MCF 10A (cell line): ENCODE measurements around the gene MARK4. TPM values are rescaled to one million over a fixed set of nuclear protein-coding genes. Genes with fewer than 3 reads are reported as not detected.
"Not testable (repeated sequence)": the region's sequence is repeated elsewhere in the genome, so short reads cannot be mapped to it uniquely, and the experiment has no call there.

Experiments
- BruUV-seq: library from RNA; stranded (reverse); fragments of 400-500 nt; replicated peaks from 2 replicates; lab custom pipeline; 2021; lab: Mats Ljungman, UMichigan
- CTCF ChIA-PET: fragments of 300-600 bp; sonication (Branson Sonifier 250); formaldehyde crosslinking; extraction: SDS; loops from one replicate; lab custom pipeline; 2021; ENCODE audit warnings: antibody characterized with exemption, inconsistent platforms; lab: Yijun Ruan, JAX
- POLR2A ChIA-PET: fragments of 300-600, 350-650 bp; sonication (Branson Sonifier 250); formaldehyde crosslinking; extraction: SDS; loops from one replicate; lab custom pipeline; 2020; ENCODE audit warnings: antibody characterized with exemption, inconsistent platforms; lab: Yijun Ruan, JAX
- DNase-seq: peaks from one replicate; pipeline ENCODE4 v3.0.0-alpha.2; 2018; ENCODE audit not compliant: unreplicated experiment
- H3K27ac Mint-ChIP-seq: one replicate; pipeline ENCODE4 v1.8.0; 2022; ENCODE audit warnings: mild to moderate bottlenecking, low read depth, mixed read lengths; ENCODE audit not compliant: unreplicated experiment
- H3K27me3 Mint-ChIP-seq: one replicate; pipeline ENCODE4 v1.8.0; 2022; ENCODE audit warnings: mixed read lengths; ENCODE audit not compliant: insufficient read depth, unreplicated experiment
- H3K36me3 Mint-ChIP-seq: one replicate; pipeline ENCODE4 v1.8.0; 2022; ENCODE audit warnings: mild to moderate bottlenecking, moderate library complexity, mixed read lengths; ENCODE audit not compliant: insufficient read depth, unreplicated experiment
- H3K4me1 Mint-ChIP-seq: one replicate; pipeline ENCODE4 v1.8.0; 2022; ENCODE audit warnings: mixed read lengths; ENCODE audit not compliant: insufficient read depth, unreplicated experiment
- H3K4me3 Mint-ChIP-seq: one replicate; pipeline ENCODE4 v1.8.0; 2022; ENCODE audit warnings: mild to moderate bottlenecking, moderate library complexity, mixed read lengths; ENCODE audit not compliant: unreplicated experiment
- H3K9me3 Mint-ChIP-seq: one replicate; pipeline ENCODE4 v1.8.0; 2022; ENCODE audit warnings: mixed read lengths; ENCODE audit not compliant: unreplicated experiment
- intact Hi-C: fragments of 100-400 bp; cut with micrococcal nuclease; formaldehyde crosslinking; loops from 2 replicates; pipeline ENCODE4 v1.14.1; 2022
- total RNA-seq: library from RNA; stranded (reverse); gene quantifications from 2 replicates; pipeline ENCODE4 v1.2.3, GENCODE V29; 2022
- TF ChIP-seq, protein P1 (sequence below): fragments of 200-600 bp; IDR thresholded peaks from one replicate; pipeline ENCODE4 v1.8.0; 2022; ENCODE audit warnings: antibody characterized with exemption, mild to moderate bottlenecking; ENCODE audit not compliant: unreplicated experiment

The MARK4 gene
- total RNA-seq, 1 experiment from 2014 or later, result 22.4 TPM

DNA sequence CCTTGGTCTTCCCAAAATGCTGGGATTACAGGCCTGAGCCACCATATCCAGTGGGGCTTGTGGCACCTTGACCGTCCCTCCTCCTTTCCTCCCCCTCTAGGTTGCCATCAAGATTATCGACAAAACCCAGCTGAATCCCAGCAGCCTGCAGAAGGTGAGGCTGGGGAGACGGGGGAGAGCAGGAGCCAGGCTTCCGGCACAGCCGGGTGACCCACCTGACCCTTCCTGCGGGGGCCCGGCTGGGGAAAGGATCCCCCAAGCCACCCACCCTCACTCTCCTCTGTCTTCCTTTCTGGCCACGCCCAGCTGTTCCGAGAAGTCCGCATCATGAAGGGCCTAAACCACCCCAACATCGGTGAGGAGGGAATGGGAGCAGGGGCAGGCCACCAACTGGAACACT lies 11.9 kb downstream of the MARK4 start:
- Mint-ChIP-seq H3K27ac (no peak overlapping the region), H3K27me3 (no peaks in the 10 kb centered on the region), H3K9me3 (no peaks in the 10 kb centered on the region), H3K36me3 (peaks cover 9% of the 10 kb centered on the region), H3K4me3 (no peak overlapping the region), H3K4me1 (no peaks in the 10 kb centered on the region)
- DNase-seq, result no peak
- TF ChIP-seq, protein P1, sequence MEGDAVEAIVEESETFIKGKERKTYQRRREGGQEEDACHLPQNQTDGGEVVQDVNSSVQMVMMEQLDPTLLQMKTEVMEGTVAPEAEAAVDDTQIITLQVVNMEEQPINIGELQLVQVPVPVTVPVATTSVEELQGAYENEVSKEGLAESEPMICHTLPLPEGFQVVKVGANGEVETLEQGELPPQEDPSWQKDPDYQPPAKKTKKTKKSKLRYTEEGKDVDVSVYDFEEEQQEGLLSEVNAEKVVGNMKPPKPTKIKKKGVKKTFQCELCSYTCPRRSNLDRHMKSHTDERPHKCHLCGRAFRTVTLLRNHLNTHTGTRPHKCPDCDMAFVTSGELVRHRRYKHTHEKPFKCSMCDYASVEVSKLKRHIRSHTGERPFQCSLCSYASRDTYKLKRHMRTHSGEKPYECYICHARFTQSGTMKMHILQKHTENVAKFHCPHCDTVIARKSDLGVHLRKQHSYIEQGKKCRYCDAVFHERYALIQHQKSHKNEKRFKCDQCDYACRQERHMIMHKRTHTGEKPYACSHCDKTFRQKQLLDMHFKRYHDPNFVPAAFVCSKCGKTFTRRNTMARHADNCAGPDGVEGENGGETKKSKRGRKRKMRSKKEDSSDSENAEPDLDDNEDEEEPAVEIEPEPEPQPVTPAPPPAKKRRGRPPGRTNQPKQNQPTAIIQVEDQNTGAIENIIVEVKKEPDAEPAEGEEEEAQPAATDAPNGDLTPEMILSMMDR, result no peak
- POLR2A ChIA-PET, result no interaction called here
- intact Hi-C loops, result no loop called here
- CTCF ChIA-PET, result interaction anchor here (0.8 to 1.3 kb wide), 2 partner anchors 9 to 14 kb away, joined by 3 read pairs; no protein-coding TSS in a partner anchor
- BruUV-seq, result no TSS peak

DNA sequence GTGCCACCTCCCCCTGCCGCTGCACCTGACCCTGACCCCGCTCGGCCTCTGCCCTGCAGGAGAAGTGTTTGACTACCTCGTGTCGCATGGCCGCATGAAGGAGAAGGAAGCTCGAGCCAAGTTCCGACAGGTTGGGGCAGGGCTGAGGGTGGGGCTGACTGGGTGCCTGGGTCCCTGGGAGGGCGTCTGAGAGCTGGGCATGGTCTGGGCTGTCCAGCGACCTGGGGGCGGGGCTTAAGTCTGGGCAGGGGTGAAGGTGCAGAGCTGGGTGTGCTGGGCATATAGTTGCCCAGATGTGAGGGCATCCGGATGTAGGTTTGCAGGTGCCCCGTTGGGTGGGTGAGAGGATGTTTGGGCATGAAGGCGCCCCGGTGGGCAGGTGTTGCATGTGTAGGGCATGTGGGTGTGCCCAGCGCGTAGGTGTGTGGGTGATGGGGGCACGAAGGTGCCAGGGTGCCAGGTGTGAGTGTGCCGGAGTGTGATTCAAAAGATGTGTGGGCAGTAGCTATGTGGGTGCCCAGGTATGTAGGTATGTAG lies 13.8 kb downstream of the MARK4 start:
- BruUV-seq, result no TSS peak
- TF ChIP-seq, protein P1, result no peak
- CTCF ChIA-PET, result interaction anchor here (0.5 to 0.7 kb wide), 3 partner anchors 226 to 308 kb away, joined by 3 to 4 read pairs (median 3); partner anchors contain the start of gene CLASRP
- Mint-ChIP-seq H3K9me3 (no peaks in the 10 kb centered on the region), H3K36me3 (peaks cover 16% of the 10 kb centered on the region), H3K27me3 (no peaks in the 10 kb centered on the region), H3K27ac (no peak overlapping the region), H3K4me3 (no peak overlapping the region), H3K4me1 (no peaks in the 10 kb centered on the region)
- intact Hi-C loops, result no loop called here
- POLR2A ChIA-PET, result no interaction called here
- DNase-seq, result no peak

DNA sequence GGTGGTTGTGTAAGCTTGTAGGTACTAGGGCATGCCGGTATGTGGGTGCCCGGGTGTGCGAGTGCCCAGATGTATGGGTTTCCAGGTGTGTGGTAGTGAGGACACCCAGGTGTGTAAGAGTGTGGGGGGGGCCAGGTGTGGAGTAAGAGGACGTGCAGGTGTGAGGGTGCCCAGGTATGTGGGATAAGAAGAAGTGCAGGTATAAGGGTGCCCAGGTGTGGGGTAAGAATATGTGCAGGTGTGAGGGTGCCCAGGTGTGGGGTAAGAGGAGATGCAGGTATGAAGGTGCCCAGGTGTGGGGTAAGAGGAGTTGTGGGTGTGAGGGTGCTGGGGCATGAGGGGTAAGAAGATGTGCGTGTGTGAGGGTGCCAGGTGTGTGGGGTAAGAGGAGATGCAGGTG lies 14.3 kb downstream of the MARK4 start:
- POLR2A ChIA-PET, result no interaction called here
- no peak overlapping the region for H3K4me3 Mint-ChIP-seq
- no peak overlapping the region for H3K27ac Mint-ChIP-seq
- DNase-seq, result no peak
- no peaks in the 10 kb centered on the region for H3K4me1 Mint-ChIP-seq
- intact Hi-C loops, result no loop called here
- BruUV-seq, result no TSS peak
- TF ChIP-seq, protein P1, result no peak
- no peaks in the 10 kb centered on the region for H3K27me3 Mint-ChIP-seq
- H3K9me3 Mint-ChIP-seq, result no peaks in the 10 kb centered on the region
- H3K36me3 Mint-ChIP-seq, result peaks cover 19% of the 10 kb centered on the region
- CTCF ChIA-PET, result interaction anchor here (0.5 to 0.7 kb wide), 3 partner anchors 227 to 309 kb away, joined by 3 to 4 read pairs (median 3); partner anchors contain the start of gene CLASRP

DNA sequence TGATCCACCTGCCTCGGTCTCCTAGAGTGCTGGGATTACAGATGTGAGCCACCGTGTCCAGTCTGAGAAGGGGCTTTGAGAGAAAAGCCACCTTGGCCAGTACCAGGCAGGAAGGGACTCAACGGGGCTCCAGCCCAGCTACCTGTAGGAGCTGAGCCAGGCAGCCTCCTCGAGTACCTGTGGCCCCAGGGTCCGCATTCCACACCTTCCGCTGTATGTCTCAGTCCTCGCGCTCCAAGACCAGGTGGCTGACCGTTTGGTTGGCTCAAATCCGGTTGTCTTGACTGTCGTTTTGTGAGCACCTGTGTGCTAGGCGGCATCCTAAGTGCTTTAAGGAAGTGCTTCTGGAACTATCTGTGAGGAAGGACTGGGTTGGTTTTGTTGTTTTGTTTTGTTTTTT lies 16.2 kb downstream of the MARK4 start:
- CTCF ChIA-PET, result interaction anchor here (0.6 kb wide), 1 partner anchor 75 kb away, joined by 3 read pairs; no protein-coding TSS in a partner anchor
- peaks cover 33% of the 10 kb centered on the region for H3K36me3 Mint-ChIP-seq
- DNase-seq, result no peak
- H3K27me3 Mint-ChIP-seq, result no peaks in the 10 kb centered on the region
- POLR2A ChIA-PET, result no interaction called here
- TF ChIP-seq, protein P1, result no peak
- no peak overlapping the region for H3K4me3 Mint-ChIP-seq
- no peak overlapping the region for H3K27ac Mint-ChIP-seq
- intact Hi-C loops, result no loop called here
- no peaks in the 10 kb centered on the region for H3K4me1 Mint-ChIP-seq
- no peaks in the 10 kb centered on the region for H3K9me3 Mint-ChIP-seq
- no TSS peak for BruUV-seq

DNA sequence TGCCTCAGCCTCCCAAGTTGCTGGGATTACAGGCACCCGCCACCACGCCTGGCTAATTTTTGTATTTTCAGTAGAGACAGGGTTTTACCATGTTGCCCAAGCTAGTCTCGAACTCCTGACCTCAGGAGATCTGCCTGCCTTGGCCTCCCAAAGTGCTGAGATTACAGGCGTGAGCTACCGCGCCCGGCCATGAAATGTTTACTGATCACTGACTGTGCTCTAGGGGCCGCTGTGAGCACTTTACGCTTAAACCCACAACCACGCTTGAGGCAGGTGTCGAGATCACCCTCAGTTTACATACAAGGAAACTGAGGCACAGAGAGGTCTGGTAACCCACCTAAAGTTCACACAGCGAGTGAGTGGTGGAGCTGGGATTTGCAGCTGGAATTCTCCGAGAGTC lies 18.9 kb downstream of the MARK4 start:
- peaks cover 41% of the 10 kb centered on the region for H3K36me3 Mint-ChIP-seq
- ChIA-PET CTCF (interaction anchor here (0.7 kb wide), 1 partner anchor 13 kb away, joined by 3 read pairs; no protein-coding TSS in a partner anchor), POLR2A (interaction anchor here (0.6 kb wide), 1 partner anchor 130 kb away, joined by 4 read pairs; no protein-coding TSS in a partner anchor)
- intact Hi-C loops, H3K27ac Mint-ChIP-seq, H3K4me3 Mint-ChIP-seq, H3K4me1 Mint-ChIP-seq, H3K9me3 Mint-ChIP-seq, BruUV-seq, H3K27me3 Mint-ChIP-seq, DNase-seq: not testable (repeated sequence)
